Smooth muscle cell of the brain vasculature (primary cell): ENCODE results near the gene BRD4.

Source experiments
- DNase-seq: peaks from one replicate; pipeline ENCODE4 v3.0.0-alpha.2; 2012; ENCODE audit warnings: low read depth, low spot score

Gene BRD4

GRCh38 chr19:15265214-15265849 lies 67.0 kb downstream of the BRD4 start:
- no peak for DNase-seq

- DNase-seq: no peak
Measured at GRCh38 chr19:15264933-15265206, 67.5 kb downstream of the BRD4 start.

- no peak for DNase-seq
Measured at GRCh38 chr19:15264061-15264932, 68.0 kb downstream of the BRD4 start.

GRCh38 chr19:15263361-15263985 lies 68.9 kb downstream of the BRD4 start:
- DNase-seq: no peak

GRCh38 chr19:15262011-15262410 lies 70.3 kb downstream of the BRD4 start:
- DNase-seq: no peak

GRCh38 chr19:15260939-15261338 lies 71.4 kb downstream of the BRD4 start:
- DNase-seq: no peak

- DNase-seq: no peak
Measured at GRCh38 chr19:15259907-15260306, 72.4 kb downstream of the BRD4 start.

GRCh38 chr19:15257782-15258181 lies 74.6 kb downstream of the BRD4 start:
- no peak for DNase-seq

- DNase-seq: no peak
Measured at GRCh38 chr19:15256708-15257331, 75.5 kb downstream of the BRD4 start.

GRCh38 chr19:15255359-15255990 lies 76.9 kb downstream of the BRD4 start:
- no peak for DNase-seq

- DNase-seq: no peak
Measured at GRCh38 chr19:15254547-15254946, 77.8 kb downstream of the BRD4 start.

GRCh38 chr19:15253513-15253912 lies 78.8 kb downstream of the BRD4 start:
- no peak for DNase-seq

GRCh38 chr19:15253061-15253460 lies 79.3 kb downstream of the BRD4 start:
- no peak for DNase-seq

GRCh38 chr19:15252398-15253018 lies 79.8 kb downstream of the BRD4 start:
- no peak for DNase-seq

GRCh38 chr19:15251749-15252397 lies 80.5 kb downstream of the BRD4 start:
- peak; percentile 96 for DNase-seq

GRCh38 chr19:15251010-15251748 lies 81.2 kb downstream of the BRD4 start:
- no peak for DNase-seq

GRCh38 chr19:15250640-15250993 lies 81.7 kb downstream of the BRD4 start:
- DNase-seq: no peak

GRCh38 chr19:15249972-15250639 lies 82.2 kb downstream of the BRD4 start:
- DNase-seq: peak; percentile 81

GRCh38 chr19:15249528-15249874 lies 82.8 kb downstream of the BRD4 start:
- no peak for DNase-seq
